GM15510 (cell line): ENCODE measurements around the gene STXBP6.

Experiments
- POLR2A ChIP-seq: IDR thresholded peaks from 3 replicates; pipeline ENCODE4 v1.6.1; 2011; ENCODE audit warnings: borderline replicate concordance; ENCODE audit not compliant: insufficient read length; ENCODE audit errors: extremely low read depth

The STXBP6 gene

GRCh38 chr14:25011095-25011494 is 38.9 kb downstream of the STXBP6 start:
- no peak for TF ChIP-seq POLR2A

- TF ChIP-seq POLR2A, result no peak
These were observed 39.5 kb downstream of the STXBP6 start for GRCh38 chr14:25010471-25010870.

DNA sequence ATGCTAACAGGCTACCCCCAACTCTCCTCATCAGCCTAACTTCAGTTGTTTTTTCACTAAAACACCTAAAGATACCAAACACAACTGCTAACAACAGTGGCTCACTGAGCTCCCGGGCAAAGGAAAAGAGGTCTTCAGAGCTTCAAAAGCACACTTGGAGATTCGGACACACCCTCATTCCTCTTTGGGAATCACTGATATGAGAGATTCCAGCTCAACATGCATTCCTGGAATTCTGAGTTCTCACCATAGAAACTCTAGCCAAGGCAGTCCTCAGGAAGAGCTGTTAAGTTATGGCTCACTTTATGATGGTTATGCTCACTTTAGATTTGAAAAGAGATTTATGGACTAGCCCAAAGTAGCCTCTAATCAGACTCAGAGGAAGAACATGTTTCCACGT is 40.1 kb downstream of the STXBP6 start:
- no peak for TF ChIP-seq POLR2A

- TF ChIP-seq POLR2A, result no peak
These were observed 42.1 kb downstream of the STXBP6 start for GRCh38 chr14:25007832-25008231.

DNA sequence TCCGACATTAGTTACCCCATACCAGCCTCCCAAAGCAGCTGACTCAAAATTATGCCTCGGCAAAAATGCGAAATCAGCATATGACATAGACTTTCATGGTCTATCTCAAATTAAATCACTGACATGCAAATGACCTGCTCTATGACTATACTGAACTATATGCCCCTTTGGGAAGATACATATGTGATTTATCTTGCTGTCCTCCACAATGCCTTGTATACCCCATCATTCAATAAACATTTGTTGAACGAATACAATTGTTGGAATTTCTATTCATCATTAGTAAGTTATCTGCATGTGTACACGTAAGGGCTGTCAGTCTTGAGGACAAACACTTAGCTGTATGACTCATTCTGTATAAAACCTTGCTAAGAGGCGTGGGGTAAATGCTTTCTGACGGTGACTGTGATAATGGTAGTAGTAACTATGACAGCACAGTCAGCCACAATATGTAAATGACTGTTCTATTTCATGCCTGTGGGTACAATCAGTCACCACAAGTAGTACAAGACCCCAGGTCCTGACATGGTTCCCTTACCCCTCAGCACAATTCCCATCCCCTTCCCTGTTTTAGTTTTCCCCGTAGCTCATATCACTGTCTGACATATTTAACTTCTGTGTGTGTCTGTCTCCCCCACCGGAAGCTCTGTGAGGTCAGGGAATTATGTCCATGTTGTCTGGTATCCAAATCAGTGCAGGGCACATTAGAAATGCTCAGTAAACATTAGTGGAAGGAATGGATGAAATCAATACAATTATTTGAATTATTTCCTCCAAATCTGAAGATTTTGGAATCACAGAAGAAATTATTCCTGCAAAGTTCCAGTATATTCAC is 42.8 kb downstream of the STXBP6 start:
- no peak for TF ChIP-seq POLR2A

- TF ChIP-seq POLR2A, result no peak
These were observed 43.9 kb downstream of the STXBP6 start for GRCh38 chr14:25006031-25006430.

GRCh38 chr14:25004389-25004809 is 45.5 kb downstream of the STXBP6 start:
- no peak for TF ChIP-seq POLR2A

- no peak for TF ChIP-seq POLR2A
These were observed 46.4 kb downstream of the STXBP6 start for GRCh38 chr14:25003537-25003936.

GRCh38 chr14:25001601-25002000 is 48.3 kb downstream of the STXBP6 start:
- TF ChIP-seq POLR2A, result no peak

- TF ChIP-seq POLR2A, result no peak
These were observed 48.8 kb downstream of the STXBP6 start for GRCh38 chr14:25001156-25001555.

DNA sequence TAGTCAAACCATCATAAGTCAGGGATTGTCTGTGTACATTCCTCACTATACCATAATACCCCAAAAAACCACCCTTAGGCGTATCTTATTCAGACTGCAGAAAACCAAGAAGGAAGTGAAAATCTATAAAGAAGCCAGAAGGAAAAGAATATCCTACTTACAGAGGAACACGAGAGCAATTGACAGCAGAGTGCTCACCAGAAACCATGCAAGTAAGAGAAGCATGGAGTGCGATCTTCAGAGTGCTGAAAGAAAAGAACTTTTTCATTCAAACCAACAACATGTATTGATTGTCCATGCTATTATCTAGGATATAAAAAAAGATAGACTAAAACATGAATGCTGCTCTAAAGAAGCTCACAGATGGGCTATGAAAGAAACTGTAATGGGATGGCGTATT is 50.8 kb downstream of the STXBP6 start:
- no peak for TF ChIP-seq POLR2A

DNA sequence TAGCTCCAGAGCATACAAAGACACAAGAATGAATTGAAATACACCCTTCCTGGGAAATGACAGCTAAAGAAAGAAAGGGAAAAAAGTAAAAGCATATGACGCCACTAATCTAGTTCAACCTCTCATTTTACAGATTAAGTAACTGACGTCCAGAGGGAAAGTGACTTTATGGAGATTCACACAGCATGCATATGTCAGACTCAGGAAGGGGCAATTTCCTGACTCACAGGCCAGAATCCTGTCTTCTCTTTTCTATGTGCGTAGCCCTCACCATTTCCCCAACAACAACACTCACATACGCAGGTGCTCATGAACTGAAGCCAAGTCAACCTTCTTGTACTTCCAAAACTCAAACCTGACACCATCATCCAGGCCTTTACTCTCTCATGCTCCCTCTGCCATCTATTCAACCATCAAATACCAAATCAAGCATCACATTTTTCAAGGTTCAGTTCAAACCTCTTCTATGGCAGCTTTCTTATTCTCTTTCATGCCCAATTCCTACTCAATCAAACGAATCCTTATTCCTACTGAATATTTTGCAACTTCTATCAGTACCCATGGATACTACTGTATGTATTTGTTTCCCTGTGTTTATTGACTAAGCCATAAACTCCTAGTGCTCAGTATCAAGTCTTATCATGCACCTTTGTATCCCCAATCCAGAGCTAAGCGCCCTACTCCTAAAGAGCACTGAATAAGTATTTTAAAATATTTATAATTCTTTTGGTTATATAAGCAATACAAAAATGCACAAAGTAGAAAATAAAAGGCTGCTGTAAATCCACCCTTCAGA is 52.8 kb downstream of the STXBP6 start:
- no peak for TF ChIP-seq POLR2A

- TF ChIP-seq POLR2A, result no peak
These were observed 54.9 kb downstream of the STXBP6 start for GRCh38 chr14:24995016-24995415.

- no peak for TF ChIP-seq POLR2A
These were observed 56.3 kb downstream of the STXBP6 start for GRCh38 chr14:24993631-24994030.

GRCh38 chr14:24992624-24993360 is 57.2 kb downstream of the STXBP6 start:
- TF ChIP-seq POLR2A, result no peak

DNA sequence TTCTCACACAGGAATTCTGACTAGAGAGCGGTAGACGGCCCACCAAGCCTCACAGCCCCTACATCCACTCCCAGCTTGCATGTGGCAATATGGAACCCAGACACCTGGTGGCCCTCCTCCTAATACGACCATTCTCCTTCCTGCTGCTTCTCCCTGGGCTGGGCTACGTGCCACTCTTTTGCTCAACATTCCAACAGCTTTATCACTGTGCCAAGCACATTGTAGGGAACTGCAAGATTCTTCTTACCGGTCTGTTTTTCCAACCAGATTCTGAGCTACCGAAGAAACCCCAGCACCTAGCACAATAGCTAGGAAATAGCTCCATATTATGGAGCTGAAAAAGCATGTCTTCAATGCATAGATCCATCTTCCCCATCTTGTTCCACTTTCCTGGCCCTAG is 58.1 kb downstream of the STXBP6 start:
- no peak for TF ChIP-seq POLR2A

DNA sequence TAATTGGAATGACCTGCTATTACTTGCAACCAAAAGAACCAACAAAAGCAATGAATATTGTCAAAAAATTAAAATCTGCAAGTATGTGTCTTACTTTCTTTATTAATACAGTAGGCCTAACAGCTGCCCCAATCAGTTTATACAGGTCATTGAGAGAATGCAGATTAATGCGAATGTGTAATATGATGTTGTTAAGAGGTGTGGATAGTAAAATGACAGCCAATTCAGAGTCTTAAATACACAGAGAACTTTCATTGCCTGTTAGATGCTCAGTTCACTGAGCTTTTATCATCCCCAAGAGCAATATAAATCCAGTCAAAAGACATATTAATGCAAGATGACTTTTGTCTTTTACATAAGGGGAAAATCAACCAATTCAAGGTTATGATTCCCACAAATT is 58.7 kb downstream of the STXBP6 start:
- TF ChIP-seq POLR2A, result no peak
